Ovary (tissue), 3 donors: ENCODE measurements around the gene NATD1.

Experiments used
- POLR2A ChIP-seq: fragments of 450-650 bp; IDR thresholded peaks from one replicate; pipeline ENCODE4 v1.6.1; 2017; ENCODE audit warnings: antibody characterized with exemption, mild to moderate bottlenecking, moderate library complexity
- TF ChIP-seq, protein P1 (sequence below), 3 donors: fragments of 450-650 bp in 2 of 3; fragments of 200-600 bp in 1 of 3; IDR thresholded peaks; one replicate each; pipeline versions ENCODE4 v1.5.1 to v1.8.0; 2016 to 2022; ENCODE audit warnings: antibody characterized with exemption in 3 of 3, mild to moderate bottlenecking in 1 of 3
- donor health status: DM: no; HTN: no; CAD: no.

GRCh38 chr17:21295036-21295952, 42.1 kb upstream of the NATD1 start:
- TF ChIP-seq, protein P1, sequence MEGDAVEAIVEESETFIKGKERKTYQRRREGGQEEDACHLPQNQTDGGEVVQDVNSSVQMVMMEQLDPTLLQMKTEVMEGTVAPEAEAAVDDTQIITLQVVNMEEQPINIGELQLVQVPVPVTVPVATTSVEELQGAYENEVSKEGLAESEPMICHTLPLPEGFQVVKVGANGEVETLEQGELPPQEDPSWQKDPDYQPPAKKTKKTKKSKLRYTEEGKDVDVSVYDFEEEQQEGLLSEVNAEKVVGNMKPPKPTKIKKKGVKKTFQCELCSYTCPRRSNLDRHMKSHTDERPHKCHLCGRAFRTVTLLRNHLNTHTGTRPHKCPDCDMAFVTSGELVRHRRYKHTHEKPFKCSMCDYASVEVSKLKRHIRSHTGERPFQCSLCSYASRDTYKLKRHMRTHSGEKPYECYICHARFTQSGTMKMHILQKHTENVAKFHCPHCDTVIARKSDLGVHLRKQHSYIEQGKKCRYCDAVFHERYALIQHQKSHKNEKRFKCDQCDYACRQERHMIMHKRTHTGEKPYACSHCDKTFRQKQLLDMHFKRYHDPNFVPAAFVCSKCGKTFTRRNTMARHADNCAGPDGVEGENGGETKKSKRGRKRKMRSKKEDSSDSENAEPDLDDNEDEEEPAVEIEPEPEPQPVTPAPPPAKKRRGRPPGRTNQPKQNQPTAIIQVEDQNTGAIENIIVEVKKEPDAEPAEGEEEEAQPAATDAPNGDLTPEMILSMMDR (IDR thresholded peaks at IDR 0.05) = no peak
- no peak for TF ChIP-seq POLR2A
